Central memory CD4-positive, alpha-beta T cell (primary cell): ENCODE results near the gene CACNB4.
"Not testable (repeated sequence)": the region's sequence is repeated elsewhere in the genome, so short reads cannot be mapped to it uniquely, and the experiment has no call there.

Experiments
- DNase-seq: peaks from one replicate; pipeline ENCODE4 v3.0.0; 2022

Gene CACNB4

GRCh38 chr2:151936626-151937025, 162.2 kb downstream of the CACNB4 start:
- DNase-seq = no peak

- no peak for DNase-seq
Measured at GRCh38 chr2:151933266-151933804, 165.5 kb downstream of the CACNB4 start.

GRCh38 chr2:151931756-151932155, 167.1 kb downstream of the CACNB4 start:
- DNase-seq = no peak

- DNase-seq = no peak
Measured at GRCh38 chr2:151931030-151931611, 167.7 kb downstream of the CACNB4 start.

GRCh38 chr2:151930042-151930441, 168.8 kb downstream of the CACNB4 start:
- no peak for DNase-seq

- no peak for DNase-seq
Measured at GRCh38 chr2:151928380-151928779, 170.5 kb downstream of the CACNB4 start.

- no peak for DNase-seq
Measured at GRCh38 chr2:151927501-151928221, 171.2 kb downstream of the CACNB4 start.

GRCh38 chr2:151922845-151923666, 175.8 kb downstream of the CACNB4 start:
- DNase-seq = no peak

GRCh38 chr2:151919786-151920185, 179.1 kb downstream of the CACNB4 start:
- DNase-seq = no peak

GRCh38 chr2:151918308-151918707, 180.5 kb downstream of the CACNB4 start:
- DNase-seq = no peak

- DNase-seq = no peak
Measured at GRCh38 chr2:151916632-151917031, 182.2 kb downstream of the CACNB4 start.

- DNase-seq = not testable (repeated sequence)
Measured at GRCh38 chr2:151915629-151916025, 183.2 kb downstream of the CACNB4 start.

- no peak for DNase-seq
Measured at GRCh38 chr2:151914989-151915628, 183.7 kb downstream of the CACNB4 start.

- no peak for DNase-seq
Measured at GRCh38 chr2:151908204-151908882, 190.5 kb downstream of the CACNB4 start.

GRCh38 chr2:151907286-151908203, 191.3 kb downstream of the CACNB4 start:
- no peak for DNase-seq

GRCh38 chr2:151906633-151906998, 192.2 kb downstream of the CACNB4 start:
- DNase-seq = no peak

- DNase-seq = no peak
Measured at GRCh38 chr2:151905963-151906632, 192.7 kb downstream of the CACNB4 start.

- DNase-seq = no peak
Measured at GRCh38 chr2:151904807-151905206, 194.0 kb downstream of the CACNB4 start.

GRCh38 chr2:151904021-151904420, 194.8 kb downstream of the CACNB4 start:
- no peak for DNase-seq

GRCh38 chr2:151902829-151903228, 196.0 kb downstream of the CACNB4 start:
- no peak for DNase-seq

- no peak for DNase-seq
Measured at GRCh38 chr2:151900331-151900730, 198.5 kb downstream of the CACNB4 start.
